HepG2 (cell line): ENCODE results near the gene XPNPEP3.
"Not testable (repeated sequence)": the region's sequence is repeated elsewhere in the genome, so short reads cannot be mapped to it uniquely, and the experiment has no call there.

ENCODE experiments used
- ERF ChIP-seq: IDR thresholded peaks from 2 replicates; pipeline ENCODE4 v1.6.1; 2018; ENCODE audit warnings: missing biosample characterization, missing genetic modification reagents
- FOXA1 ChIP-seq, 2 experiments: fragments of 450-650 bp in 1 of 2; sonication (generic) in 1 of 2; formaldehyde crosslinking in 1 of 2; IDR thresholded peaks; 2 replicates each; pipeline versions ENCODE4 v1.4.0 to v1.6.1; 2016 to 2020; ENCODE audit warnings: missing genetic modification reagents in 1 of 2
- HCFC1 ChIP-seq: fragments of 150-350 bp; IDR thresholded peaks from 2 replicates; pipeline ENCODE4 v1.6.1; 2014; ENCODE audit warnings: low read depth, low read length
- HDAC2 ChIP-seq: sonication (generic); formaldehyde crosslinking; IDR thresholded peaks from 2 replicates; pipeline ENCODE4 v1.4.0; 2020; ENCODE audit warnings: missing genetic modification reagents
- MAFK ChIP-seq, 2 experiments: IDR thresholded peaks in 1 of 2; conservative IDR thresholded peaks in 1 of 2; 2 replicates each; pipeline ENCODE4 v1.6.1; 2011; ENCODE audit warnings: improper control_type of control experiment in 2 of 2, low read length in 2 of 2
- MXI1 ChIP-seq: IDR thresholded peaks from 3 replicates; pipeline ENCODE4 v1.6.1; 2012; ENCODE audit warnings: low read depth, low read length, inconsistent platforms, borderline replicate concordance
- MYC ChIP-seq: sonication (generic); formaldehyde crosslinking; IDR thresholded peaks from 2 replicates; pipeline ENCODE4 v1.9.0; 2021; ENCODE audit warnings: missing genetic modification reagents, borderline replicate concordance
- RFX1 ChIP-seq: fragments of 450-650 bp; IDR thresholded peaks from 2 replicates; pipeline ENCODE4 v1.6.1; 2017
- ZBTB8A ChIP-seq: sonication (generic); formaldehyde crosslinking; IDR thresholded peaks from 2 replicates; pipeline ENCODE4 v1.4.0; 2020; ENCODE audit warnings: mild to moderate bottlenecking, low read depth, missing genetic modification reagents, borderline replicate concordance
- ZNF274 ChIP-seq: sonication (generic); formaldehyde crosslinking; IDR thresholded peaks from 2 replicates; pipeline ENCODE4 v1.5.1; 2020; ENCODE audit warnings: mild to moderate bottlenecking, missing genetic modification reagents
- TF ChIP-seq, protein P1 (sequence below): sonication (generic); formaldehyde crosslinking; IDR thresholded peaks from 2 replicates; pipeline ENCODE4 v1.5.0; 2020; ENCODE audit warnings: mild to moderate bottlenecking, missing genetic modification reagents, moderate library complexity
- TF ChIP-seq, protein P2 (sequence below): sonication (generic); formaldehyde crosslinking; IDR thresholded peaks from 2 replicates; pipeline ENCODE4 v1.9.0; 2021; ENCODE audit warnings: missing genetic modification reagents, borderline replicate concordance
- TF ChIP-seq, protein P3 (sequence below): sonication (generic); formaldehyde crosslinking; IDR thresholded peaks from 2 replicates; pipeline ENCODE4 v1.8.0; 2022; ENCODE audit warnings: mild to moderate bottlenecking, missing genetic modification reagents, borderline replicate concordance

DNA sequence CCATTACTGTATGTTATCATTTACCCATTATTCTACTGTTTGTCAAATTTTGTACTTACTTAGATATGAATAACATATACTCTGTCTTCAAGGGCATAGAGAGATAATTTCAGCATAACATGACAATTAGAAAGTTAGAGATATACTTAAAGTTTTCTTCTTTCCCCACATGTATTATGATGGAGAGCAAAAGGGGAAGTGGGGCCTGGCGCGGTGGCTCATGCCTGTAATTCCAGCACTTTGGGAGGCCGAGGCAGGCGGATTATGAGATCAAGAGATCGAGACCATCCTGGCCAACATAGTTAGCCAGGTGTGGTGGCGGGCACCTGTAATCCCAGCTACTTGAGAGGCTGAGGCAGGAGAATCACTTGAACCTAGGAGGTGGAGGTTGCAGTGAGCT lies 56.0 kb downstream of the XPNPEP3 start:
- not testable (repeated sequence) for TF ChIP-seq RFX1; HCFC1; FOXA1 (IDR thresholded peaks at IDR 0.05); FOXA1 (CRISPR knock-in tag; IDR thresholded peaks at IDR 0.05); HDAC2 (CRISPR knock-in tag); MYC (CRISPR knock-in tag); ZNF274 (CRISPR knock-in tag); ERF (CRISPR knock-in tag); MAFK (conservative IDR thresholded peaks at IDR 0.05 in 1 of 2, IDR thresholded peaks at IDR 0.05 in 1 of 2; ENCODE audit: low read length in 2 of 2); MXI1; ZBTB8A (CRISPR knock-in tag)
- TF ChIP-seq, protein P1, sequence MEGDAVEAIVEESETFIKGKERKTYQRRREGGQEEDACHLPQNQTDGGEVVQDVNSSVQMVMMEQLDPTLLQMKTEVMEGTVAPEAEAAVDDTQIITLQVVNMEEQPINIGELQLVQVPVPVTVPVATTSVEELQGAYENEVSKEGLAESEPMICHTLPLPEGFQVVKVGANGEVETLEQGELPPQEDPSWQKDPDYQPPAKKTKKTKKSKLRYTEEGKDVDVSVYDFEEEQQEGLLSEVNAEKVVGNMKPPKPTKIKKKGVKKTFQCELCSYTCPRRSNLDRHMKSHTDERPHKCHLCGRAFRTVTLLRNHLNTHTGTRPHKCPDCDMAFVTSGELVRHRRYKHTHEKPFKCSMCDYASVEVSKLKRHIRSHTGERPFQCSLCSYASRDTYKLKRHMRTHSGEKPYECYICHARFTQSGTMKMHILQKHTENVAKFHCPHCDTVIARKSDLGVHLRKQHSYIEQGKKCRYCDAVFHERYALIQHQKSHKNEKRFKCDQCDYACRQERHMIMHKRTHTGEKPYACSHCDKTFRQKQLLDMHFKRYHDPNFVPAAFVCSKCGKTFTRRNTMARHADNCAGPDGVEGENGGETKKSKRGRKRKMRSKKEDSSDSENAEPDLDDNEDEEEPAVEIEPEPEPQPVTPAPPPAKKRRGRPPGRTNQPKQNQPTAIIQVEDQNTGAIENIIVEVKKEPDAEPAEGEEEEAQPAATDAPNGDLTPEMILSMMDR (CRISPR knock-in tag): not testable (repeated sequence)
- TF ChIP-seq, protein P2, sequence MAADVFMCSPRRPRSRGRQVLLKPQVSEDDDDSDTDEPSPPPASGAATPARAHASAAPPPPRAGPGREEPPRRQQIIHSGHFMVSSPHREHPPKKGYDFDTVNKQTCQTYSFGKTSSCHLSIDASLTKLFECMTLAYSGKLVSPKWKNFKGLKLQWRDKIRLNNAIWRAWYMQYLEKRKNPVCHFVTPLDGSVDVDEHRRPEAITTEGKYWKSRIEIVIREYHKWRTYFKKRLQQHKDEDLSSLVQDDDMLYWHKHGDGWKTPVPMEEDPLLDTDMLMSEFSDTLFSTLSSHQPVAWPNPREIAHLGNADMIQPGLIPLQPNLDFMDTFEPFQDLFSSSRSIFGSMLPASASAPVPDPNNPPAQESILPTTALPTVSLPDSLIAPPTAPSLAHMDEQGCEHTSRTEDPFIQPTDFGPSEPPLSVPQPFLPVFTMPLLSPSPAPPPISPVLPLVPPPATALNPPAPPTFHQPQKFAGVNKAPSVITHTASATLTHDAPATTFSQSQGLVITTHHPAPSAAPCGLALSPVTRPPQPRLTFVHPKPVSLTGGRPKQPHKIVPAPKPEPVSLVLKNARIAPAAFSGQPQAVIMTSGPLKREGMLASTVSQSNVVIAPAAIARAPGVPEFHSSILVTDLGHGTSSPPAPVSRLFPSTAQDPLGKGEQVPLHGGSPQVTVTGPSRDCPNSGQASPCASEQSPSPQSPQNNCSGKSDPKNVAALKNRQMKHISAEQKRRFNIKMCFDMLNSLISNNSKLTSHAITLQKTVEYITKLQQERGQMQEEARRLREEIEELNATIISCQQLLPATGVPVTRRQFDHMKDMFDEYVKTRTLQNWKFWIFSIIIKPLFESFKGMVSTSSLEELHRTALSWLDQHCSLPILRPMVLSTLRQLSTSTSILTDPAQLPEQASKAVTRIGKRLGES (CRISPR knock-in tag): not testable (repeated sequence)
- TF ChIP-seq, protein P3, sequence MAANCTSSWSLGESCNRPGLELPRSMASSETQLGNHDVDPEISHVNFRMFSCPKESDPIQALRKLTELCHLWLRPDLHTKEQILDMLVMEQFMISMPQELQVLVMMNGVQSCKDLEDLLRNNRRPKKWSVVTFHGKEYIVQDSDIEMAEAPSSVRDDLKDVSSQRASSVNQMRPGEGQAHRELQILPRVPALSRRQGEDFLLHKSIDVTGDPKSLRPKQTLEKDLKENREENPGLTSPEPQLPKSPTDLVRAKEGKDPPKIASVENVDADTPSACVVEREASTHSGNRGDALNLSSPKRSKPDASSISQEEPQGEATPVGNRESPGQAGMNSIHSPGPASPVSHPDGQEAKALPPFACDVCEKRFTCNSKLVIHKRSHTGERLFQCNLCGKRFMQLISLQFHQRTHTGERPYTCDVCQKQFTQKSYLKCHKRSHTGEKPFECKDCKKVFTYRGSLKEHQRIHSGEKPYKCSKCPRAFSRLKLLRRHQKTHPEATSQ (CRISPR knock-in tag): not testable (repeated sequence)
